DMS79 treated with DMSO at 0.1 percent for 48 hours (cell line): ENCODE data around the gene RAPGEFL1.
"Not testable (repeated sequence)": the region's sequence is repeated elsewhere in the genome, so short reads cannot be mapped to it uniquely, and the experiment has no call there.

Experiments used
- DNase-seq: peaks from one replicate; lab custom pipeline; 2025; lab: John Stamatoyannopoulos, UW

The RAPGEFL1 gene

DNA sequence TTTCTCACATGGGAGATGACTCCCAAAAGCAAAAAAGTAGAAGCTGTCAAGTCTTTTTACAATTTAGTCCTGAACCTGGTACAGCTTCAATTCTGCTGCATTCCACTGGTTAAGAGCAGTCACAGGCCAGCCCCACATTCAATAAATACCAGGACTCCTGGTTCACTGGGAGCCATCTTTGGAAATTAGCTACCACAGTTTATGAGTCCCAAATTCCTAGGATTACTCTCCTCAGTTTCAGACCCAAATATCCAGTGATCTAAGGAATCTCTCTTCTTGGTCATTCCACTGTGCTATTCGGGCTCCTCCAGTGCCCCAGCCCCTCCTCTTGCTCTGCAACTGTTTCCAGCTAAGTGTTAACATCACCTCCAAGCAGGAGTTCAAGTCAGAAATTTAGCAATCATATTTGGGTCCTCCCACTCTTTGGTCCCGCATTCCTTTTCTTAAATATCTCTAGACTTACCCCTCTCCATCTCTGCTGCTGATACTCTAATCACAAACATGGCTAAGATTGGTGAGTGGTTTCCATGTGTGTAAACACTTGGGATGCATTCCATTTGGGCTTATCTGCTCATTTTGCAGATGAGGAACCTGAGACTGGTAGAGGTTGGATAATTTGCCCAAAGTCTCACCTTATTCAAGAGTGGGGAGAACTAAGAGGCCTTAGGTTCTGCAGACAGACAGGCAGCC is 32.3 kb downstream of the RAPGEFL1 start:
- no peak for DNase-seq

DNA sequence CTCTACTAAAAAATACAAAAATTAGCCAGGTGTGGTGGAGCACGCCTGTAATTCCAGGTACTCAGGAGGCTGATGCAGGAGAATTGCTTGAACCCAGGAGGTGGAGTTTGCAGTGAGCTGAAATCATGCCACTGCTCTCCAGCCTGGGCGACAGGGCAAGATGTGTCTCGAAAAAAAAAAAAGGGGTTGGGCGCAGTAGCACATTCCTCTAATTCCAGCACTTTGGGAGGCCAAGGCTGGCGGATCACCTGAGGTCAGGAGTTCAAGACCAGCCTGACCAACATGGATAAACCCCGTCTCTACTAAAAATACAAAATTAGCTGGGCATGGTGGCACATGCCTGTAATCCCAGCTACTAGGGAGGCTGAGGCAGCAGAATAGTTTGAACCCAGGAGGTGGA is 36.6 kb downstream of the RAPGEFL1 start:
- not testable (repeated sequence) for DNase-seq

DNA sequence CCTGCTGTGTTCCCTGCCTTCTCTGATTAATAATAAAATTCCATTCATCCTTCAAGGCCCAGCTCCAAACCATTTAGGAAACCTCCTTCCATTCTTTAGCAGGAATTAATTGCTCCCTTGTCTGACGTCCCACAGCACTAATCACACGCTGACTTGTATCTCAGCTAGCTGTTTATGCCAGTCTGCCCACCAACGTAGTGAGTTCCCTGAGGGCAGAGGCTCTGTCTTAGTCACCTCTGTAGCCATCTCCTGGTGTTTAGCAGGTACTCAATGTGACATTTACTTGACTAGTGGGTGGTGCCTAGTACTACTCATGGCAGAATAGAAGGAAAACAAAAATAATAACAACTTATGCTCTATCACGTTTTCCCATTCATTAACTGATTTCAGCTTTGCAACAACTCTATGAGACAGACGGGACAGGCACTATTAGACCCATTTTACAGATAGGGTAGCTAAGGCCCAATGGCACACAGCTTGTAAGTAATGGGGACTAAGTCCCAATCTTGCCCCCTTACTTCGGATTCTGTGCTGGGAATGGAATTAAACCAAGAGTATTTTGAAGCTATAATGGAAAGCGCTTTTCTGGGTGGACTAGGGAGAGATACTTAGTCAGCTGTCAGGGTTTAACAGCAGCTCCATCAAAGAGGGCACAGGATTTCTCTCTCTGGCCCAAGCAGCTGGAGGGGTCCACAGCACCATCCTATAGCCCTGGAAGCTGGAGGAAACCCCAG is 40.9 kb downstream of the RAPGEFL1 start:
- DNase-seq: no peak

DNA sequence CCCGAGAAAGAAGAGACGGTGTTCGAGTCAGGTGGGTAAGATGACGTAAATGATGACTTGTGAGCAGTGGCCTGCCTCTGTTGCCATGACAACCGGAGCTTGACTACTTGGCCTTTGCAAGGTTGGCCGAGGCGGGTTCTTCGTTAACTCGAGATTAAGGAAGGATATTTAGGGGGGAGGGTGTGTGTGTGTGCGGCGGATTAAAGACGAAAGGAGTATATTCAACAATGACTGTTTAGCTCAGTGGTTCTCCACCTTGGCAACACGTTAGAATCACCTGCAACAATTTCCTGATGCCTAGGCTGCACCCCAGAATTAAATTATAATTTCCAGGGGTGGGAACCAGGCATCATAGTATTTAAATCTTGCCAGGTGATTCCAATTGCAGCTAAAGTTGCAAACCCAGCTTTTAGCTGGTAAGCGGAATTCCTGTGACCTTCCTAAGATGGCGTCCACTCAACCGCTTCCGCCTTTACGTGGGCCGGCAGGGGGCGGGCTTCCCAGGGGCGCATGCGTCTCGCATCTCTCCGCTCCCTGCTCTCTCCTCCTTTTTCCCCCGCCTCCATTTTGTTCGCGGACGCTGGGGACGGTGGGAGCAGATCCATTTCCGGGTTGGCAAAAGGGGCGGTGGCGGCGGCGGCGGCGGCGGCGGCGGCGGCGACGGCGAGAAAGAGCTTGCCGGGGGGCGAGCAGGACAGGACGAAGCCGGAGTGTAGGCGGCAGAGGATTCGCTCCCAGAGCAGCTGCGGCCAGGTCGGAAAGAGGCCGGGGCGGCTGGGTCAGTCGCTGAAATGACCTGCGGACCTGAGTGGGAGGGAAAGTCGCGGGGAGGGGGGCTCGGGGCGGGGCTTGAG is 41.7 kb downstream of the RAPGEFL1 start, which contains the start of gene WIPF2:
TSS of gene WIPF2 (plus strand) at position 565 of the 854 bp plus-strand sequence. CDS start 37,156 bp downstream, outside the sequence.
- peak; percentile 98 for DNase-seq

GRCh38 chr17:40219594-40220338 is 42.5 kb downstream of the RAPGEFL1 start:
- peak; percentile 82 for DNase-seq

DNA sequence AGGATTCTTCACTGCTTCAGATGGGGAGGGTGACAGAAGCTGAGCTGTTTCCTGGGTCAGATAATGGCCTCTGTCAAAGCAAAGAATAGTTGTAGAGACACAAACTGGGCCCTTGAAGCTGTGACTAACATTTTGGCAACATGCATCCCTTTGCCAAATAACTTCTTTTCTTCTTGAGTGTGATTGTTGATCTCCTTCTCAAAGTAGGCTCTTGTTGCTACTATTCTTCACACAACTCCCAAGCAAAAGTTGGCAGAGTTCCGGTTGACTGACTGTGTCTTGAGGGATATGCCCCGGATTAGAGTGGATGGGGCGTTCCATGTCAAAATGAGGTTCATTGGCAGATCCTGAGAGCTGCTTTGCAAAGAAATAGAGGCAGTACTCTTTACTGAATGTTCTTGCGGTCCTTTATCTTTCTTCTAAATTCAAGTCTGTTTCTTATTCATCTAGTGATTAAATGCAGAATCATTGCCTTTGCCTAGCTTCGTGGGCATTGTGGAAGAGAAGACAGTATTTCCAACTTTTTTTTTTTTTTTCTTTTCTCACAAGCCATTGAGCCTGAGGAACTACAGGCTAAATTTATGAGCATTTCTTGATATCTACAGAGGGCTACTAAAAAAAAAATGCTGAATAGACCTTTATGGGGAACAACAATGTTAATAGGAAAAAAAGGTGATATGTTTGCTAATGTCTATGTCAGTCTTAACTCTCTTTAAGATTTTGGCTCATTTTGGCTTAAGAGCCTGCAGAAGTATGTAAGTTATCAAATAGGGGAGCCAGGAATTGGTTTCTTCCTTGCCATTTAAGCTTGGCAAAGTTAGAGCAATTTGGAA is 47.7 kb downstream of the RAPGEFL1 start:
- DNase-seq: no peak

- DNase-seq: not testable (repeated sequence)
Observed at GRCh38 chr17:40229146-40229545, 51.9 kb downstream of the RAPGEFL1 start.

DNA sequence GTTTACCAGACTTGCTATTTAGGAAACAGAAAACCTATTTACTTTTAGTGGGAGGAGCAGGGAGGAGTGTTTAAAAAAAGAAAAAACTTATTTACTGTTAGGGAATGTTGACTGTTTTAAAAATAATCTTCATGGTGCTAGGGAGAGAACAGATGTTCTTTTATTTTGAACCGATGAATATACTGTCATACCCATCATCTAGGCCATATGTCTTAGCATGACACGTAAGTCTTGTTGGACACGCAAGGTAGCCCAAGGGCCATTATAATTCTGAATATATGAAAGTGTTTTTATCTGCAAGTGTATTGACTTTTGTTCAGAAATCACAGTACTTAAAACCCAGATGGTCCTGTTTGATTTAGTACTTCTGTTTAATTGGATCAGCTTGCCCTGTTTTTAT is 53.4 kb downstream of the RAPGEFL1 start:
- no peak for DNase-seq

GRCh38 chr17:40231928-40232327 is 54.7 kb downstream of the RAPGEFL1 start:
- DNase-seq: not testable (repeated sequence)

GRCh38 chr17:40241252-40241834 is 64.1 kb downstream of the RAPGEFL1 start:
- no peak for DNase-seq

DNA sequence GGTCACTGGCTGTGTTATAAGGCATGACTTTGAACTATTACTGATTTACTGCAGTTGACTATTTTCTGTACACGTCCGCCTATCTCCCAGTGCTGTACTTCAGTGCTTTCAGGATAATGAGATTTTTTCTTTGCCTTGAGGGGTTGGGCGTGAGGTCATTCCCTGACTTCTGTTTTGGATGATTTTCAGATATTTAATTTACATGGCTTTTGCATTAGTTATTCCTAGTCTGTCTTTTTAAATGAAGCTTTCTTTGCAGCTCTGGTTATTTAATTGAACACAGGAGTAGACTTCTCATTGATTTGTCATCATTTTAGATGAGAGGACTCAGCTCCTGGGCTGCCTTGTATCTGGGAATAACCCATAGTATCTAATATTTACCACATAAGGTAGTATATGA is 65.5 kb downstream of the RAPGEFL1 start:
- no peak for DNase-seq

DNA sequence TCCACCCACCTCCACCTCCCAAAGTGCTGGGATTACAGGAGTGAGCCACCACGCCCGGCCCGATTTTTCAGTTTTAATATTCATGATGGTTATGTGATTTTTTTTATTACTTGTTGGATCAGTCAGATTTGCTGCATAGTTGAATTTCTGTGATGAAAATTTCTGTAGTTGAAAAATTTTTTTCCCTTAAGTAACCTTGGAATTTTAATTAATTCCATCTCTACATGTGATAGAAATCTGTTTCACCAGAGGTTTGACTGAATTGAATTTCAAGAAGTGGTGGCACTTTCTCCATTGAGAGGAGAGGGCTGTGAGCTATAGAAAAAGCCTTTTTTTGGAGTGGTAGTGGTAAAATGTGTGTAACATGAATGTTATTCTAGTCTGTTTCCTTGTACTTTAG is 66.5 kb downstream of the RAPGEFL1 start:
- DNase-seq: no peak

DNA sequence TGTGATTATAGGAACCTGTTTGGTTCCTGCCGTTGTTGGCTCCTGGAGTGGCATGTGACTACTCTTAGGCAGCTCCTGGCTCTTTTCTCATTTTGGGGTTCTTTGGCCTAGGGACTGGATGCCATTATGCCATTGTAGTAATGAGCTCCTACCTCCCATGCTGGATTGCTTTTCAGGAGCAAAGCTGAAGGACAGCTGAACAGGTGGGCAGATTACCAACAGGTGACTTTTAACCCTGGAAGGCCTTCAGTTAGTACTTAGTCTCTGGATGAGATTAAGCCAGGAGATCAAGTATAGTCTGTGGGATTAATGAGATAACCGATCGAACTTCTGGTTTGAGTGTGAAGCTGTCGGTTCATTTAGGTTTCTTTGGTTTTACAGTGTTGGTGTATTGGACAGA is 67.0 kb downstream of the RAPGEFL1 start:
- no peak for DNase-seq
